GM21390 (cell line): ENCODE results near the gene CDH15.

Experiments
- ATAC-seq: cut with Tn5 transposase; IDR thresholded peaks from one replicate; pipeline ENCODE4 v1.9.1; 2021; ENCODE audit not compliant: unreplicated experiment

Gene CDH15

GRCh38 chr16:89171216-89172170 is at the start of gene CDH15:
Gene CDH15 (plus strand): TSS chr16:89171748. CDS start chr16:89171832, 84 bp downstream.
- peak; percentile 88 for ATAC-seq

- no peak for ATAC-seq
Observed at GRCh38 chr16:89122322-89122851, 49.2 kb upstream of the CDH15 start.

- no peak for ATAC-seq
Observed at GRCh38 chr16:89123001-89123830, 48.3 kb upstream of the CDH15 start.

- ATAC-seq, result no peak
Observed at GRCh38 chr16:89123831-89124100, 47.8 kb upstream of the CDH15 start.

- ATAC-seq, result no peak
Observed at GRCh38 chr16:89129378-89129777, 42.2 kb upstream of the CDH15 start.

- ATAC-seq, result no peak
Observed at GRCh38 chr16:89130448-89130847, 41.1 kb upstream of the CDH15 start.

- ATAC-seq, result no peak
Observed at GRCh38 chr16:89131783-89132182, 39.8 kb upstream of the CDH15 start.

GRCh38 chr16:89132194-89133005 is 39.1 kb upstream of the CDH15 start:
- no peak for ATAC-seq

- no peak for ATAC-seq
Observed at GRCh38 chr16:89133457-89134127, 38.0 kb upstream of the CDH15 start.

- ATAC-seq, result no peak
Observed at GRCh38 chr16:89134269-89134668, 37.3 kb upstream of the CDH15 start.

GRCh38 chr16:89135166-89135565 is 36.4 kb upstream of the CDH15 start:
- ATAC-seq, result no peak

- ATAC-seq, result no peak
Observed at GRCh38 chr16:89135971-89136765, 35.4 kb upstream of the CDH15 start.

- no peak for ATAC-seq
Observed at GRCh38 chr16:89136931-89137330, 34.6 kb upstream of the CDH15 start.

- no peak for ATAC-seq
Observed at GRCh38 chr16:89137666-89138512, 33.7 kb upstream of the CDH15 start.

- no peak for ATAC-seq
Observed at GRCh38 chr16:89138513-89138795, 33.1 kb upstream of the CDH15 start.

- no peak for ATAC-seq
Observed at GRCh38 chr16:89138843-89139520, 32.6 kb upstream of the CDH15 start.

GRCh38 chr16:89139907-89140361 is 31.6 kb upstream of the CDH15 start:
- ATAC-seq, result no peak

GRCh38 chr16:89140401-89140800 is 31.1 kb upstream of the CDH15 start:
- ATAC-seq, result no peak
